ENCODE data around the gene PROM2.

The PROM2 gene

GRCh38 chr2:95326433-95327140, 52.3 kb downstream of the PROM2 start:
- DNase-seq (ENCODE audit: extremely low read depth, low read depth): no peak
- no peak for TF ChIP-seq CTCF (IDR thresholded peaks at IDR 0.05; ENCODE audit: low read depth, low read length)

- TF ChIP-seq CTCF (IDR thresholded peaks at IDR 0.05; ENCODE audit: low read depth, low read length): no peak
- DNase-seq (ENCODE audit: extremely low read depth, low read depth): no peak
Measured at GRCh38 chr2:95327861-95328260, 53.6 kb downstream of the PROM2 start.

- no peak for TF ChIP-seq CTCF (IDR thresholded peaks at IDR 0.05; ENCODE audit: low read depth, low read length)
- DNase-seq (ENCODE audit: extremely low read depth, low read depth): no peak
Measured at GRCh38 chr2:95328358-95329125, 54.3 kb downstream of the PROM2 start.

- no peak for DNase-seq (ENCODE audit: extremely low read depth, low read depth)
- no peak for TF ChIP-seq CTCF (IDR thresholded peaks at IDR 0.05; ENCODE audit: low read depth, low read length)
Measured at GRCh38 chr2:95329401-95329800, 55.2 kb downstream of the PROM2 start.

- no peak for TF ChIP-seq CTCF (IDR thresholded peaks at IDR 0.05; ENCODE audit: low read depth, low read length)
- DNase-seq (ENCODE audit: extremely low read depth, low read depth): no peak
Measured at GRCh38 chr2:95329891-95330793, 55.9 kb downstream of the PROM2 start.

GRCh38 chr2:95330794-95331338, 56.6 kb downstream of the PROM2 start:
- TF ChIP-seq CTCF (IDR thresholded peaks at IDR 0.05; ENCODE audit: low read depth, low read length): no peak
- DNase-seq (ENCODE audit: extremely low read depth, low read depth): no peak
